GM12878 (cell line): ENCODE measurements around the gene CD200R1. TPM values are rescaled to one million over a fixed set of nuclear protein-coding genes. Genes with fewer than 3 reads are reported as not detected.

ENCODE experiments used
- ASH2L ChIP-seq: fragments of 300-600, 200-600 bp; sonication (generic); IDR thresholded peaks from 2 replicates; pipeline ENCODE4 v1.6.1; 2017; ENCODE audit warnings: low read depth, mild to moderate bottlenecking, borderline replicate concordance
- ATF2 ChIP-seq: IDR thresholded peaks from 2 replicates; pipeline ENCODE4 v1.6.1; 2012; ENCODE audit warnings: low read length, inconsistent platforms
- BCL3 ChIP-seq: IDR thresholded peaks from 2 replicates; pipeline ENCODE4 v1.6.1; 2011; ENCODE audit warnings: borderline replicate concordance, low read depth, mild to moderate bottlenecking, moderate library complexity, low read length; ENCODE audit not compliant: insufficient read depth, poor library complexity, severe bottlenecking
- BCLAF1 ChIP-seq: fragments of 450-650 bp; IDR thresholded peaks from 2 replicates; pipeline ENCODE4 v1.6.1; 2017; ENCODE audit warnings: antibody characterized with exemption, mild to moderate bottlenecking, moderate library complexity
- CBX5 ChIP-seq: sonication (generic); IDR thresholded peaks from 2 replicates; pipeline ENCODE4 v1.6.1; 2016; ENCODE audit warnings: low read depth, moderate library complexity, mild to moderate bottlenecking, inconsistent platforms
- CHD1 ChIP-seq: IDR thresholded peaks from 2 replicates; pipeline ENCODE4 v1.6.1; 2012; ENCODE audit warnings: low read depth, low read length, improper control_type of control experiment
- CREM ChIP-seq: IDR thresholded peaks from 2 replicates; pipeline ENCODE4 v1.6.1; 2014; ENCODE audit warnings: antibody characterized with exemption, low read depth
- GATAD2B ChIP-seq: fragments of 450-650 bp; conservative IDR thresholded peaks from 2 replicates; pipeline ENCODE4 v1.6.1; 2017; ENCODE audit warnings: low read depth, mild to moderate bottlenecking, moderate library complexity
- HDAC6 ChIP-seq: fragments of 200-600 bp; sonication (generic); IDR thresholded peaks from one replicate; pipeline ENCODE4 v1.8.0; 2017; ENCODE audit warnings: antibody characterized with exemption; ENCODE audit not compliant: unreplicated experiment
- MAX ChIP-seq: IDR thresholded peaks from 2 replicates; pipeline ENCODE4 v1.6.1; 2012; ENCODE audit warnings: low read depth, low read length, improper control_type of control experiment
- MEF2B ChIP-seq: fragments of 450-650 bp; IDR thresholded peaks from 2 replicates; pipeline ENCODE4 v1.6.1; 2018; ENCODE audit warnings: mild to moderate bottlenecking, moderate library complexity; ENCODE audit not compliant: partially characterized antibody, poor library complexity, severe bottlenecking
- MXI1 ChIP-seq: fragments of 150-350 bp; IDR thresholded peaks from 2 replicates; pipeline ENCODE4 v1.6.1; 2011; ENCODE audit warnings: low read depth, mild to moderate bottlenecking, inconsistent platforms, low read length, improper control_type of control experiment
- MYB ChIP-seq: fragments of 150-350 bp; IDR thresholded peaks from 2 replicates; pipeline ENCODE4 v1.6.1; 2014; ENCODE audit warnings: mild to moderate bottlenecking, low read depth, low read length, borderline replicate concordance
- MYC ChIP-seq: IDR thresholded peaks from 2 replicates; pipeline ENCODE4 v1.6.1; 2011; ENCODE audit warnings: mild to moderate bottlenecking, low read length, moderate library complexity, inconsistent platforms; ENCODE audit not compliant: insufficient read depth, insufficient replicate concordance, insufficient read length, severe bottlenecking
- NFYA ChIP-seq: IDR thresholded peaks from 2 replicates; pipeline ENCODE4 v1.6.1; 2011; ENCODE audit warnings: low read depth, mild to moderate bottlenecking, low read length, improper control_type of control experiment, borderline replicate concordance
- NR2C2 ChIP-seq: IDR thresholded peaks from 2 replicates; pipeline ENCODE4 v1.6.1; 2011; ENCODE audit warnings: borderline replicate concordance, low read depth; ENCODE audit not compliant: control insufficient read depth, insufficient read length
- PAX5 ChIP-seq: IDR thresholded peaks from 2 replicates; pipeline ENCODE4 v1.6.1; 2011; ENCODE audit warnings: low read depth, low read length, borderline replicate concordance
- PAX8 ChIP-seq: fragments of 450-650 bp; IDR thresholded peaks from 2 replicates; pipeline ENCODE4 v1.6.1; 2017; ENCODE audit warnings: mild to moderate bottlenecking, moderate library complexity
- RBBP5 ChIP-seq: fragments of 200-600 bp; sonication (generic); conservative IDR thresholded peaks from 2 replicates; pipeline ENCODE4 v1.6.1; 2016
- RCOR1 ChIP-seq: conservative IDR thresholded peaks from 2 replicates; pipeline ENCODE4 v1.6.1; 2012; ENCODE audit warnings: low read depth, low read length, improper control_type of control experiment
- SIX5 ChIP-seq: IDR thresholded peaks from 2 replicates; pipeline ENCODE4 v1.6.1; 2011; ENCODE audit warnings: mild to moderate bottlenecking, low read depth, low read length, moderate library complexity; ENCODE audit not compliant: severe bottlenecking
- ZBED1 ChIP-seq: IDR thresholded peaks from 2 replicates; pipeline ENCODE4 v1.6.1; 2016; ENCODE audit warnings: borderline replicate concordance
- ZNF274 ChIP-seq: IDR thresholded peaks from one replicate; pipeline ENCODE4 v1.8.0; 2011; ENCODE audit not compliant: insufficient read length, insufficient read depth
- polyA plus RNA-seq, 11 experiments: library from polyadenylated mRNA; depleted of rRNA in 4 of 11; unstranded in 6 of 11; stranded (reverse) in 5 of 11; fragments of >200 nt; fragmentation: Nextera tagmentation in 4 of 11; fragmentation: Illumina TruSeq in 1 of 11; extraction: Ambion mirVana in 4 of 11; extraction: Trizol in 1 of 11; gene quantifications; 1 replicate in 1 of 11; 2 replicates in 10 of 11; pipeline versions ENCODE4 v1.2.1 to v1.2.3, GENCODE V29; 2011 to 2016; ENCODE audit warnings: inconsistent platforms in 2 of 11, missing spikeins in 2 of 11, low read depth in 1 of 11
- total RNA-seq, 4 experiments: library from RNA; depleted of rRNA in 3 of 4; stranded (reverse); fragments of >200 nt in 3 of 4; fragmentation: Illumina TruSeq in 1 of 4; extraction: Trizol in 1 of 4; gene quantifications; 2 replicates each; pipeline versions ENCODE4 v1.2.1 to v1.2.3, GENCODE V29; 2013 to 2021

CD200R1 gene
- total and polyA plus RNA-seq, 10 of the 15 experiments (the other 5 are each of a cell fraction or from before 2014, with no cell fraction given): 0.15 to 1.1 (median 0.88) TPM

GRCh38 chr3:112990672-112991602, 16.0 kb upstream of the CD200R1 start, which contains the start of gene GTPBP8 (continued):
- TF ChIP-seq MXI1: peak; percentile 37; the same call in 1 of the 2 replicates
- TF ChIP-seq ASH2L: peak; percentile 92; the same call in 1 of the 2 replicates
- peak; percentile 19 for TF ChIP-seq MEF2B
- TF ChIP-seq SIX5: peak; percentile 60
- TF ChIP-seq GATAD2B: peak; percentile 86; the same call in 1 of the 2 replicates
- peak; percentile 92 for TF ChIP-seq PAX5
- no peak for TF ChIP-seq ZNF274
- TF ChIP-seq CBX5: no peak; the same call in 1 of the 2 replicates
- TF ChIP-seq NFYA: no peak
- no peak for TF ChIP-seq BCLAF1
- TF ChIP-seq HDAC6: no peak
- 0 out of 2 replicates have a peak, but pooled peaks have one; percentile 28 for TF ChIP-seq RCOR1
- TF ChIP-seq MYB: no peak
- no peak for TF ChIP-seq RBBP5
- TF ChIP-seq MAX: peak; percentile 49; the same call in 1 of the 2 replicates
- TF ChIP-seq CREM: peak; percentile 71; the same call in 1 of the 2 replicates
- TF ChIP-seq MYC: no peak
- TF ChIP-seq PAX8: no peak; the same call in 1 of the 2 replicates
- TF ChIP-seq CHD1: no peak
- 0 out of 2 replicates have a peak, but pooled peaks have one; percentile 27 for TF ChIP-seq ATF2
- no peak for TF ChIP-seq BCL3
- peak; percentile 69; the same call in 1 of the 2 replicates for TF ChIP-seq ZBED1
- no peak for TF ChIP-seq NR2C2
